ENCODE data around the gene ADGRV1. TPM values are rescaled to one million over a fixed set of nuclear protein-coding genes. Genes with fewer than 3 reads are reported as not detected.

Gene ADGRV1
- total RNA-seq, 1 experiment from 2014 or later = 64.8 TPM

- Histone ChIP-seq H3K9me3 (ENCODE audit: control insufficient read depth, low read depth, low read length) (peaks cover 14% of the 10 kb centered on the region), H2BK120ac (ENCODE audit: low read depth, low read length, poor library complexity, severe bottlenecking) (no peak overlapping the region), H2AK5ac (ENCODE audit: insufficient read length, low read length) (no peak overlapping the region), H2BK15ac (ENCODE audit: low read depth, low read length) (no peak overlapping the region), H4K91ac (ENCODE audit: insufficient read length, low read depth, low read length) (no peak overlapping the region), H3K27me3 (ENCODE audit: insufficient read depth, low read length) (no peaks in the 10 kb centered on the region), H3K27ac (ENCODE audit: insufficient read length, low read depth, low read length) (no peak overlapping the region), H3K23me2 (ENCODE audit: insufficient read length, low read depth, low read length, poor library complexity, severe bottlenecking) (no peaks in the 10 kb centered on the region), H3K14ac (ENCODE audit: insufficient read depth, low read length) (no peak overlapping the region), H3K23ac (ENCODE audit: insufficient read length, low read depth, low read length) (no peak overlapping the region), H3K79me1 (ENCODE audit: insufficient read depth, low read depth, low read length, poor library complexity, severe bottlenecking) (no peaks in the 10 kb centered on the region), H2AFZ (ENCODE audit: low read length) (no peak overlapping the region), H3K9ac (ENCODE audit: extremely low read depth, insufficient read length, low read length) (no peak overlapping the region), H3K79me2 (ENCODE audit: insufficient read depth, low read length) (no peaks in the 10 kb centered on the region), H3K4me1 (ENCODE audit: insufficient read depth, low read length) (no peaks in the 10 kb centered on the region), H3T11ph (ENCODE audit: low read length) (no peak overlapping the region), H4K5ac (ENCODE audit: insufficient read length, low read depth, low read length) (no peak overlapping the region), H4K20me1 (ENCODE audit: control insufficient read depth, insufficient read depth, insufficient read length) (no peaks in the 10 kb centered on the region), H3K4ac (ENCODE audit: low read depth, low read length) (no peak overlapping the region), H3K4me2 (ENCODE audit: insufficient read depth, insufficient read length, low read length) (no peak overlapping the region), H3K18ac (ENCODE audit: insufficient read length, low read depth, low read length) (no peak overlapping the region), H2BK5ac (ENCODE audit: insufficient read length, low read length) (no peak overlapping the region), H2BK20ac (ENCODE audit: low read depth, low read length, poor library complexity, severe bottlenecking) (no peak overlapping the region), H4K8ac (replicated peaks; ENCODE audit: insufficient read length, low read depth, low read length) (no peak overlapping the region), H2BK12ac (ENCODE audit: insufficient read length, low read depth, low read length) (no peak overlapping the region), H3K56ac (ENCODE audit: insufficient read length, low read depth, low read length) (no peak overlapping the region)
- Mint-ChIP-seq H3K36me3 (ENCODE audit: insufficient read depth in 1 of 3, low read depth in 3 of 3) (peaks cover 59 to 64% (median 62%) of the 10 kb centered on the region in 3 experiments), H3K4me3 (no peak overlapping the region), H3K27ac (no peak overlapping the region), H3K9me3 (peaks cover 32 to 43% of the 10 kb centered on the region in 2 experiments), H3K27me3 (ENCODE audit: low read depth) (peaks cover 2% of the 10 kb centered on the region; the same call in 1 of the 2 replicates), H3K4me1 (no peaks in the 10 kb centered on the region)
- no peak for DNase-seq
- WGBS (ENCODE audit: extremely low coverage, insufficient read length, low lambda C conversion rate) = no CpG with 5 or more reads among the region's 2 CpGs
- no peak for TF ChIP-seq CTCF (conservative IDR thresholded peaks at IDR 0.05)
These were observed 408.8 kb downstream of the ADGRV1 start for GRCh38 chr5:90967443-90967842.

Measured in H9 (cell line).